Measurements from ENCODE around the gene PKP3. TPM values are rescaled to one million over a fixed set of nuclear protein-coding genes. Genes with fewer than 3 reads are reported as not detected.

PKP3 gene
- polyA plus RNA-seq, 1 of the 3 experiments (the other 2 are of a cell fraction), result 1.4 TPM

DNA sequence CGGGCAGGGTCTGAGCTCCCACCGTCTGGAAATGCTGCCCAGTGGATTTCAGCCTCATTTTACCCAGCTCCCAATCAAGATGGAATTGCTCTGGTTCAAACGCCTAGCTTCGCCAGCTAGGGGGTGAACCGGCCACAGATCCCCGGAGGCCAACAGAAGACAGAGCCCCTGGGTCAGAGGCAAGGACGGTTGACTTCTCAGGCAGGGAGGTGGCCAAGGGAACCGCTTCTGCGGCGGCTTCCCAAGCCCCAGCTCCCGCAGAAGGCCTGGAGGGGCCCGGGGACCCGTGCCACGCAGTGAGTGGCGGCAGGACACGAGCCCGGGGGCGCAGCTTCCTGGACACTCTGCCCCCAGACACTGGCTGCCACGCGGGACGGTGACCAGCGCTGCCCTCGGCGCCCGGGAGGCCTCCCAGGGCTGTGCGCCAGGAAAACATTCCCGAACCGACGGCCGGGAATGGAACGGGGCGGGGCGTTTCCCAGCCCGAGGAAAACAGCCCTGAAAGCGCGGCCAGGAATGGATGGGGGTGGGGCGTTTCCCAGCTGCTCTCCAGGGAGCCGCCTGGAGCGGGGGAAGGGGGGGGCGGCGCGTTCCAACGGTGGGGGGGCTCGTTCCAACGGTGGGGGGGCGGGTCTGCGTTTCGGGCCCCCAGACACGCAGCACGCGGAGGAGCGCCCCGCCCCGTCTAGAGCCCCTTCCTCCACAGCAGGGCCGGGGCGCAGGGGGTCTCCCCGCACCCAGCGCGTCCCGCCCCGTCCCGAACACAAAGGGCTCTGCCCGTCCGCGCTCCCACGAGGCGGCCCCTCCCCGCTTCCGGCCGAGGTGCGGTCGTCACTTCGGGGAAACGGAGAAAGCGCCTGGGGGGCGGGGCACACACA is 38.2 kb upstream of the PKP3 start:
- H3F3A ChIP-seq (replicated peaks; ENCODE audit: insufficient read depth), result peaks cover 9% of the 10 kb centered on the region
- H3K79me2 ChIP-seq (ENCODE audit: insufficient read depth), result no peaks in the 10 kb centered on the region
- no peaks in the 10 kb centered on the region for H4K20me1 ChIP-seq (ENCODE audit: insufficient read depth)
- H3K27me3 ChIP-seq (ENCODE audit: insufficient read depth), result no peaks in the 10 kb centered on the region
- TF ChIP-seq REST (IDR thresholded peaks at IDR 0.05; ENCODE audit: low read depth, low read length) (peak; percentile 81), MAX (IDR thresholded peaks at IDR 0.05; ENCODE audit: low read depth) (peak; percentile 64; the same call in 1 of the 2 replicates), TAF1 (IDR thresholded peaks at IDR 0.05; ENCODE audit: borderline replicate concordance, low read depth, low read length) (peak; percentile 30; the same call in 1 of the 2 replicates), SMC3 (IDR thresholded peaks at IDR 0.05; ENCODE audit: low read depth, low read length) (0 out of 2 replicates have a peak, but pooled peaks have one; percentile 2), TCF12 (IDR thresholded peaks at IDR 0.05) (peak; percentile 50; the same call in 1 of the 2 replicates), NFIC (IDR thresholded peaks at IDR 0.05; ENCODE audit: borderline replicate concordance) (peak; percentile 78), POLR2AphosphoS5 (IDR thresholded peaks at IDR 0.05; ENCODE audit: low read depth, low read length) (no peak; the same call in 1 of the 2 replicates)
- TF ChIP-seq, protein P1, sequence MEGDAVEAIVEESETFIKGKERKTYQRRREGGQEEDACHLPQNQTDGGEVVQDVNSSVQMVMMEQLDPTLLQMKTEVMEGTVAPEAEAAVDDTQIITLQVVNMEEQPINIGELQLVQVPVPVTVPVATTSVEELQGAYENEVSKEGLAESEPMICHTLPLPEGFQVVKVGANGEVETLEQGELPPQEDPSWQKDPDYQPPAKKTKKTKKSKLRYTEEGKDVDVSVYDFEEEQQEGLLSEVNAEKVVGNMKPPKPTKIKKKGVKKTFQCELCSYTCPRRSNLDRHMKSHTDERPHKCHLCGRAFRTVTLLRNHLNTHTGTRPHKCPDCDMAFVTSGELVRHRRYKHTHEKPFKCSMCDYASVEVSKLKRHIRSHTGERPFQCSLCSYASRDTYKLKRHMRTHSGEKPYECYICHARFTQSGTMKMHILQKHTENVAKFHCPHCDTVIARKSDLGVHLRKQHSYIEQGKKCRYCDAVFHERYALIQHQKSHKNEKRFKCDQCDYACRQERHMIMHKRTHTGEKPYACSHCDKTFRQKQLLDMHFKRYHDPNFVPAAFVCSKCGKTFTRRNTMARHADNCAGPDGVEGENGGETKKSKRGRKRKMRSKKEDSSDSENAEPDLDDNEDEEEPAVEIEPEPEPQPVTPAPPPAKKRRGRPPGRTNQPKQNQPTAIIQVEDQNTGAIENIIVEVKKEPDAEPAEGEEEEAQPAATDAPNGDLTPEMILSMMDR (IDR thresholded peaks at IDR 0.05), result no peak
- no peaks in the 10 kb centered on the region for H3K36me3 ChIP-seq (replicated peaks in 1 of 2; ENCODE audit: control insufficient read depth in 1 of 2, insufficient read depth in 2 of 2, low read length in 1 of 2)
- peak overlapping the region; percentile 80 to 85 for H3K27ac ChIP-seq (ENCODE audit: low read depth in 2 of 2, low read length in 1 of 2)
- CTCF ChIA-PET, result interaction anchor here (0.6 to 1.8 kb wide), 12 partner anchors 8 to 409 kb away, joined by 3 to 10 read pairs (median 4); no protein-coding TSS in a partner anchor
- 0 out of 2 replicates have a peak overlapping the region, but pooled peaks have one; percentile 7 for H2AFZ ChIP-seq (ENCODE audit: low read depth)
- WGBS (ENCODE audit: low lambda C conversion rate), result 28% methylated on average over 18 of the region's 76 CpGs
- no peaks in the 10 kb centered on the region for H3K9me2 ChIP-seq
- H3K9ac ChIP-seq, result peak overlapping the region; percentile 65
- H3K4me1 ChIP-seq (ENCODE audit: control insufficient read depth in 1 of 2, insufficient read depth in 2 of 2, low read depth in 1 of 2, low read length in 1 of 2), result peaks cover 7% of the 10 kb centered on the region in 2 experiments; a peak in 3 of 4 replicates
- POLR2A ChIA-PET, result interaction anchor here (0.9 kb wide), 1 partner anchor 38 kb away, joined by 3 read pairs; no protein-coding TSS in a partner anchor
- peak overlapping the region in 1 of 2 experiments; percentile 17; a peak in 1 of 4 replicates for H3K4me3 ChIP-seq (ENCODE audit: low read depth in 2 of 2, low read length in 1 of 2)
- H3K4me2 ChIP-seq, result peak overlapping the region; percentile 48; the same call in 1 of the 2 replicates
- no peaks in the 10 kb centered on the region for H3K9me3 ChIP-seq
- peak; percentile 90 for DNase-seq
